Osteoblast (primary cell): ENCODE results near the gene BHLHA15. TPM values are rescaled to one million over a fixed set of nuclear protein-coding genes. Genes with fewer than 3 reads are reported as not detected.

Experiments used
- DNase-seq: peaks from one replicate; pipeline ENCODE4 v3.0.0; 2011; ENCODE audit warnings: low spot score, mixed read lengths; ENCODE audit not compliant: insufficient read length; ENCODE audit errors: missing footprints
- H2AFZ ChIP-seq: 2 replicates; pipeline ENCODE4 v1.6.0; 2011; ENCODE audit warnings: mild to moderate bottlenecking, low read length
- H3K27ac ChIP-seq: 2 replicates; pipeline ENCODE4 v1.5.1; 2011; ENCODE audit warnings: mild to moderate bottlenecking, low read depth, low read length, moderate library complexity
- H3K27me3 ChIP-seq: 2 replicates; pipeline ENCODE4 v1.6.0; 2012; ENCODE audit warnings: mild to moderate bottlenecking, control low read depth, inconsistent platforms, low read length, moderate library complexity; ENCODE audit not compliant: insufficient read depth
- H3K36me3 ChIP-seq: 2 replicates; pipeline ENCODE4 v1.5.1; 2011; ENCODE audit warnings: mild to moderate bottlenecking, low read length, control low read depth, moderate library complexity; ENCODE audit not compliant: insufficient read depth
- H3K4me1 ChIP-seq: 2 replicates; pipeline ENCODE4 v1.5.1; 2011; ENCODE audit warnings: mild to moderate bottlenecking, low read length, control low read depth, moderate library complexity; ENCODE audit not compliant: insufficient read depth
- H3K4me2 ChIP-seq: 2 replicates; pipeline ENCODE4 v1.6.0; 2011; ENCODE audit warnings: mild to moderate bottlenecking, low read length; ENCODE audit not compliant: insufficient read depth
- H3K4me3 ChIP-seq: fragments of 200-600 bp; sonication (generic); 3 replicates; pipeline ENCODE4 v1.5.1; 2012; ENCODE audit warnings: mild to moderate bottlenecking, low read length, inconsistent platforms; ENCODE audit not compliant: insufficient read depth
- H3K79me2 ChIP-seq: 2 replicates; pipeline ENCODE4 v1.6.0; 2012; ENCODE audit warnings: mild to moderate bottlenecking, low read length, control low read depth, inconsistent platforms; ENCODE audit not compliant: insufficient read depth
- H3K9me3 ChIP-seq: 2 replicates; pipeline ENCODE4 v1.5.1; 2011; ENCODE audit warnings: low read depth, low read length, control low read depth
- H4K20me1 ChIP-seq: 2 replicates; pipeline ENCODE4 v1.6.0; 2012; ENCODE audit warnings: mild to moderate bottlenecking, low read length, control low read depth; ENCODE audit not compliant: insufficient read depth
- total RNA-seq: library from RNA; depleted of rRNA; stranded (reverse); fragments of >200 nt; gene quantifications from 2 replicates; pipeline ENCODE4 v1.2.3, GENCODE V29; 2012
- TF ChIP-seq, protein P1 (sequence below): IDR thresholded peaks from 2 replicates; pipeline ENCODE4 v1.5.1; 2011; ENCODE audit warnings: mild to moderate bottlenecking, low read depth, low read length, moderate library complexity; ENCODE audit errors: extremely low read depth

The BHLHA15 gene
- total RNA-seq, 1 donor: not detected

DNA sequence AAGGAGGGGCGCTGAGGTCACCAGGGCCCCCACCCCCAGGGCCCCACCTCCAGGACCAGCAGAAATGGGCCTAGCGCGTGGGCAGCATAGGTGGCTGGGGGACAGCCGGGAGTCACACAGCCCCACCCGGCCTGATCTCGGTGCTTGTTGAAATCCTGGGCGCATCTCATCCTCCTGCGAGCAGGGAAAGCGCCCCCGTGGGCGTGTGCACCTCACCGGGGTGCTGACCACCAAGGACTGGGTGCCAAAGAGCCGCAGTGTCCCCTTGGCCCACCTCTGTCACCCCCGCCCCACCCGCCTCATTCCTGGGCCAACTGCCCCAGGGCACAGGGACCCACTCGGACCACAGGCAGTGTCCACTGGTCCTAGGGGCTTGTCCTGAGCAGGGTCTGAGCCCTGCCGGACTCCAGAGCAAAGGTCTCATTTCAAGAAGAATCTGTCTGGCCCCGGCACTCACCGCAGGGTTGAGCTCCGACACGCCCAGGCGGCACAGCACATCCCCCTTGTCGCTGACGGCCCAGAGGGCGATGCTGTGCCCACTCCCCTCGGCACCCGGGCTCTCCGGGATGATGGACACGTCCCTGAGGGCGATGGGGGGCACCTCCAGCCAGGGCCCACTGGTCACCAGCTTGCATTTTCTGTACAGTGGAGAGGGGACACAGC lies 11.4 kb downstream of the BHLHA15 start:
- TF ChIP-seq, protein P1, sequence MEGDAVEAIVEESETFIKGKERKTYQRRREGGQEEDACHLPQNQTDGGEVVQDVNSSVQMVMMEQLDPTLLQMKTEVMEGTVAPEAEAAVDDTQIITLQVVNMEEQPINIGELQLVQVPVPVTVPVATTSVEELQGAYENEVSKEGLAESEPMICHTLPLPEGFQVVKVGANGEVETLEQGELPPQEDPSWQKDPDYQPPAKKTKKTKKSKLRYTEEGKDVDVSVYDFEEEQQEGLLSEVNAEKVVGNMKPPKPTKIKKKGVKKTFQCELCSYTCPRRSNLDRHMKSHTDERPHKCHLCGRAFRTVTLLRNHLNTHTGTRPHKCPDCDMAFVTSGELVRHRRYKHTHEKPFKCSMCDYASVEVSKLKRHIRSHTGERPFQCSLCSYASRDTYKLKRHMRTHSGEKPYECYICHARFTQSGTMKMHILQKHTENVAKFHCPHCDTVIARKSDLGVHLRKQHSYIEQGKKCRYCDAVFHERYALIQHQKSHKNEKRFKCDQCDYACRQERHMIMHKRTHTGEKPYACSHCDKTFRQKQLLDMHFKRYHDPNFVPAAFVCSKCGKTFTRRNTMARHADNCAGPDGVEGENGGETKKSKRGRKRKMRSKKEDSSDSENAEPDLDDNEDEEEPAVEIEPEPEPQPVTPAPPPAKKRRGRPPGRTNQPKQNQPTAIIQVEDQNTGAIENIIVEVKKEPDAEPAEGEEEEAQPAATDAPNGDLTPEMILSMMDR: no peak
- Histone ChIP-seq H2AFZ (no peak overlapping the region), H3K79me2 (no peaks in the 10 kb centered on the region), H4K20me1 (no peaks in the 10 kb centered on the region), H3K4me1 (no peaks in the 10 kb centered on the region), H3K27me3 (no peaks in the 10 kb centered on the region), H3K27ac (no peak overlapping the region), H3K4me2 (no peak overlapping the region), H3K9me3 (no peaks in the 10 kb centered on the region), H3K4me3 (no peak overlapping the region), H3K36me3 (peaks cover 10% of the 10 kb centered on the region)
- DNase-seq: peak; percentile 61

GRCh38 chr7:98223351-98223897 lies 12.2 kb downstream of the BHLHA15 start:
- peak; percentile 87 for DNase-seq
- Histone ChIP-seq H3K4me2 (no peak overlapping the region), H2AFZ (no peak overlapping the region), H3K27me3 (no peaks in the 10 kb centered on the region), H3K27ac (no peak overlapping the region), H3K36me3 (peaks cover 13% of the 10 kb centered on the region), H3K4me1 (no peaks in the 10 kb centered on the region), H3K79me2 (no peaks in the 10 kb centered on the region), H3K4me3 (no peak overlapping the region), H4K20me1 (no peaks in the 10 kb centered on the region), H3K9me3 (no peaks in the 10 kb centered on the region)
- TF ChIP-seq, protein P1: no peak

DNA sequence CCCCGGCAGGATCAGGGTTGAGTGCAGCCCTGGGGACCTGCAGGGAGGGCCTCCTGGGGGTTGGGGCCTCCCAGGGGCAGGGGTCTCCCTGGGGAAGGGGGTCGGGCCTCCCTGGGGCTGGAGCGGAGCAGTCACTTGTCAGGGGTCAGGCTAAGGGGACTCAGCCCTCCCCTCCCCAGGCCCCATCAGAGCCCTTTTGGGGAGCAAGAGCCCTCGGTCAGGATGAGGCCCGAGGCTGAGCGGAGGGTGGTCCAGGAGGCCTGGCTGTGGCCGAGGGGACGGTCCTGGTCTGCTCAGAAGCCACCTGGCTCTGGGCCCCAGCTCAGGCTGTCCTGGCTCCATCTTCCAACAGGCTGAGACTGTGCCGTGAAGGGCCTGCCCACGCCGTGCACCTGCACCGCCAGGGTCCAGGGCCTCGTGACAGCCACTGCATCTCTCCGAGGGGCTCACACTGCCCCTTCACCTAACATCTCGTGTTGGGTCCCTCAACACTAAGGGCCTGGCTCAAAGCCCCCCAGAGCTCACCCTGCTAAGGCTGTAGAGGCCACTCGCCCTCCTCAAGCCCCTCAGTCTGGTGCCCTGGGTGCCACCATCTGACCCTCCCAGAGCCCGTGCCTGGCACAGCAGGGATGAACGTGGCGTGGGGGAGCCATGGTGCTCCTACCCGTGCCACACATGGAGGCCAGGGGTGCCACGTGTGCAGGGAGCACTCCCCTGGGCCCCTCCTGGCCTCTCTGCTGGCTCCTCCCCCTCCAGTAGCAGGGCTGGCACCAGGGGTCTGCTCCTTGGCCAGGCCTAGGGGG lies 12.9 kb downstream of the BHLHA15 start:
- Histone ChIP-seq H4K20me1 (no peaks in the 10 kb centered on the region), H3K4me3 (no peak overlapping the region), H3K27me3 (no peaks in the 10 kb centered on the region), H2AFZ (no peak overlapping the region), H3K79me2 (no peaks in the 10 kb centered on the region), H3K4me1 (no peaks in the 10 kb centered on the region), H3K27ac (no peak overlapping the region), H3K4me2 (no peak overlapping the region), H3K36me3 (peaks cover 15% of the 10 kb centered on the region), H3K9me3 (no peaks in the 10 kb centered on the region)
- DNase-seq: peak; percentile 81
- TF ChIP-seq, protein P1: no peak

GRCh38 chr7:98224701-98225181 lies 13.5 kb downstream of the BHLHA15 start:
- H4K20me1 ChIP-seq: no peaks in the 10 kb centered on the region
- H3K27me3 ChIP-seq: no peaks in the 10 kb centered on the region
- H3K4me1 ChIP-seq: no peaks in the 10 kb centered on the region
- H3K79me2 ChIP-seq: no peaks in the 10 kb centered on the region
- no peak for DNase-seq
- H3K36me3 ChIP-seq: peaks cover 18% of the 10 kb centered on the region
- TF ChIP-seq, protein P1: no peak
- no peak overlapping the region for H3K4me3 ChIP-seq
- no peak overlapping the region for H2AFZ ChIP-seq
- no peak overlapping the region for H3K27ac ChIP-seq
- H3K9me3 ChIP-seq: no peaks in the 10 kb centered on the region
- H3K4me2 ChIP-seq: no peak overlapping the region
